HG03280 (cell line): Measurements from ENCODE around the gene NEGR1.

Source experiments
- ATAC-seq: cut with Tn5 transposase; IDR thresholded peaks from one replicate; pipeline ENCODE4 v1.9.1; 2021; ENCODE audit warnings: mild to moderate bottlenecking, moderate library complexity; ENCODE audit not compliant: unreplicated experiment

Gene NEGR1

DNA sequence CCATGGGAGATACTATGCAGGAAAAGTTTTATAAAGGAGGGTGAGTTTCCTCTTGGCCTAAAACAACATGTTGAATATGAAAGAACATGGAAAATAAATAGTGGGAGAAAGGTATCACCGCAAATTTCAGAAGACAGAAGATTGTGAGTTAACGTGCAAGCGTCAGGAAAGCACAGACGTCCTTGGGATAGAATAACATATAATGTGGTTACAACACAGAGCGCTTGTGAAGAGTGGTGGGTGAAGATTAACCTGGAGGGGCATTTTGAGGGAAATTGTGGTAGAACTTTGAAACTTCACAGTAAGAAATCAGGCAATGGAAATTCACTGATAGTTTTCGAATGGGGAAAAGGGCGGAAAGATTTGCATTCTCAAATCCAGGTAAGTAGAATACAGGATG, 47.3 kb downstream of the NEGR1 start:
- no peak for ATAC-seq

DNA sequence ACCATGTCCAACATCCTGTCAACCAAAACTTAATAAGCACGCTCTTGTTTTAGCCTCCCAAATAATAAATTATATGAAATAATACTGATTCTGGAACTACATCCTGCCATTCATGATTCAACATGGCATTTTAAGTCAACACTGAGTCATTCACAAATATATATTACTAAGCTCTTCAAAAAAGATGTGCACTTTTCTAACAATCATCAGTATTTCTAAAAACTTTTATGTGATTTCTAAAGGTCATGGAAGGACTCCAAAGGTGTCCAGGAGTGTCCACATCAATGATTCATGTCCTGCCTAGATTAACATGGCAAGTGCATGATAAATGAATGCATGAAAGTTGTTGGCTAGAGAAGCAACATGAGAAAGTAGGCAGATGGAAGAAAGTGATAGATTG, 51.6 kb downstream of the NEGR1 start:
- ATAC-seq: no peak

DNA sequence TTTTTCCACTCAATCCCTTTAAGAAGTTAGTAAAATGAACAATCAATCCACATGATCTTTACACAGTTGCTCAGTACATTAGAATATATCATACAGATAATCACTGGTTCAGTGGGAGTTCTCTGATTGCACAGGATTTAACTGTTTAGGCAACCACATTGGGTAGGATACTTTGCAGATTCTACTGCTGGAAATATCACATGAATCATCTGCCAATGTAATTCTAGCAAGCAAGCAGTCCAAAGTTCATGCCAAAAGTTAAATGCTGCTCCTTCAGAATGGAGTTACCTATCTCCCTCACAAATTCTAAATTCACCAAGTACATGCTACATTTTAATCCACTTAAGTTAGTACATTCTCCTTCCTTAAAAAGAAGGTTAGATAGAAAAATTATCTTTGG, 52.4 kb downstream of the NEGR1 start:
- no peak for ATAC-seq

DNA sequence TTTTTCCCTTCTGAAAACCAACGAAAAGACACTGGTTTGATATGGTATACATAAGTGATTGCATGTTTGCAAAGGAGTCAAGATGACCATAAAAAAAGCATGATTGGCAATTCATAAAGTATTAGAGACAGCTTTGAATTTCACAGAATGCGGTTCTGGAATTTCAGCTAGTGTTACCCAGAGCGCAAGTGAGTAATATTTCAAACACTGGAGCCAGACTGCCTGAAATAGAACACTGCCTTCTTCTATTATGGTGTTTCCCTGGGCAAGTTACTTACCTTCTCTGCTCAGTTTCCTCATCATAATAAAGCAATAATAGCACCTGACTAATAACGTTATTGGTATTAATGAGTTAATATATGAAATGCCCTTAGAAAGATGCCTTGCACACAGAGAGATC, 54.7 kb downstream of the NEGR1 start:
- no peak for ATAC-seq

DNA sequence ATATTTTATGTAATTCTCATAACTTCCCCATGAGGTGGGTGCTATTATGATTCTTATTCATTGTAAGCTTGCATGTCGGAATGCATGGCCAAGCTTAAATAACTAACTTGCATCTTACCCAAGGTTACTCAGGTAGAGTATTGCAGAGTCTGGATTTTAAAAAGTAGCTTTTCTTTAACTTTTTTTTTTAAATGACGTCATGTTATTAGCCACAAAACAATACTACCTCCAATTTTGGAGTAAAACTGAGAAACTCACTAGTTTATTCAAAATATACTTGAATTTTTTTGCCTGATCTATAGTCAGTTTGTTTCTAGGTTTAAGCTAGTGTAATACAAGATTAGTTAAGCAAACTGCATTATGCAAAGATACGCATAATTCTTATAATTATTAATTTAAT, 57.8 kb downstream of the NEGR1 start:
- ATAC-seq: no peak

DNA sequence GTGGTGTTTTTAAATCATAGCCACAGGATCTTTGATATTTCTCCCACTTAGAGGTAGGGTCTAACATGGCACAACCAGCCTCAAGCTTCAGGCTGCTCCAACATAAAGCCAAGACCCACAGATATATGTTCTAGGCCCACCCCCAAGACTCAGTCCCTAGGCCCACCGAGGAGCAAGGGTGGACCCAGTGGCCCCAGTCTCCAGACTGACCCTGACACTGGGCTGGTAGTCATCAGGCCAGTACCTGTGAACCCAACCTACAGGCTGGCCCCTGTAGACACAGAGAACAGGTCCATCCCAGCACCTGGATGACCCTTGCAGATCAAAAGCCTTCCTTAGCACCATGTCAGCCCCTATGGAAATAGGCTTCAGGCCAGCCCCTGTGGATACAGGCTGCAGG, 60.5 kb downstream of the NEGR1 start:
- no peak for ATAC-seq

DNA sequence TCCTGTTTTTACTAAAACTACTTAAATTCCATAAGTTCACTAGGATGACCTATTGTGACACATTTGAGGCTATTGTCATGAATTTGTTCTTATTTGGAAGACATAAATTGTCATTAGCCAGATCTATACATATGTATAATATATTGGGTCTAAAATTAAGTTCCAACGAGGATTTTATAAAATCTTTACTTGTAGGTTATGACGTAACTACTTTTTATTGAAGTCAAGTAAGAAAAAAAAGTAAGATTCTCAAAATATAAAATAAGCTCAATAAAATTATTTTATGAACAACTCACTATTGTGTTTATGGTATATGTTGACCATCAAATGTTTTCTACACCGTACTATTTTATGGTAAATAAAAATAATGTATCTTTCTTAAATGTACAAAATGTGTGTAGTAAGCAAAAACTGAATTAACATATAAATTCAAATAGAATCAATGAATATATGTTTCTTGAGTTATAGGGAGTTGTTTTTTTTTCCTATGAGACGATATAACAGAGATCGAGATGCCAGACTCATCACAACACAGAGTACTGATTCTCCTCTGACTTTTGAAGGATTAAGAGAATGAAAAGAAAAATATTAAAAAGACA, 64.1 kb downstream of the NEGR1 start:
- ATAC-seq: no peak

DNA sequence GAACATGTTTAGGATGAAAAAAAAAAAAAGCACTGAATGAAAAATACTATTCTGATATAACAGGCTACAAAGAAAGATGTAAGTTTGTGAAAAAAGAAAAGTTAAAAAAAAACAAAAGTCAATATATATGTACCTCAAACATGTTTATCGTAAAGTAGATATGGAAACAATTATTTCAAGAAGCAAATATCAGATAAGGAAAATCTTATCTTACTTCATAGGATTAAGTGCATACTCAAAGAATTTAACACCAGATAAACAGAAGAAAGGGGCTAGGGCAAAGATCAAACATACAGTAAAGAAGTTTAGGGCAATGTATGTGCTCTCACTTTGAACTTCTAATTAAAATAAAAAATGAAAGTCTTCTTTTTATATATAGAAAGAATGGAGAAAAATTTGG, 75.3 kb downstream of the NEGR1 start:
- ATAC-seq: no peak

DNA sequence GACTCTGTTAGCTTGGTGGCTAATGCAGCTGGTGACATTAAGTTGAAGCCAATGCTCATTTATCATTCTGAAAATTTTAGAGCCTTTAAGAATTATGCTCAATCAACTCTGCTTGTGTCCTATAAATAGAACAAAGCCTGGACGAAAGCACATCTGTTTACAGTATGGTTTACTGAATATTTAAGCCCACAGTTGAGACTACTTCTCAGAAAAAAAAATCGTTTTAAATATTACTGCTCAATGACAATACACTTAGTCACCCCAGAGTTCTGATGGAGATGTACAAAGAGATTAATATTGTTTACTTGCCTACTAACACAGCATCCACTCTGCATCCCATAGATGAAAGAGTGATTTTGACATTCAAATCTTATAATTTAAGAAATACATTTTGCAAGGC, 79.6 kb downstream of the NEGR1 start:
- ATAC-seq: no peak

DNA sequence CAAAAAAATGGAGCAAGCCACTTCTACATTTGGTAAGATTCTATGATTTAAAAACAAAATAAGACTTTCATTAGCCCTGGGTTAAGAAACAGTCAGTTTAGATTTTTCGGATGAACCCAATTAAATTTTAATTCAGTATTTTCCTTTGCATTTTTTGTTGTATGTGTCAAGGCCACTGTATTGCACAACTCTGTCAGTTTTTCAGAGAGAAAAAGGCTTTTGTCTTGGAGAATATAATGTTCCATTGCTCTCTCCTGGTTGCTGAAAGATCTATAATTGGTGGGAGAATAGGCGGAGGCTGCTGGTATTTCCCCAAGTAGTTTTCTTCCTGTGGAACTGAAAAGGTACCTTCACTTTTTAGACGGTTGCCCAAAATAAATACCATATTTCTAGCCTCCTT, 84.6 kb downstream of the NEGR1 start:
- ATAC-seq: no peak

DNA sequence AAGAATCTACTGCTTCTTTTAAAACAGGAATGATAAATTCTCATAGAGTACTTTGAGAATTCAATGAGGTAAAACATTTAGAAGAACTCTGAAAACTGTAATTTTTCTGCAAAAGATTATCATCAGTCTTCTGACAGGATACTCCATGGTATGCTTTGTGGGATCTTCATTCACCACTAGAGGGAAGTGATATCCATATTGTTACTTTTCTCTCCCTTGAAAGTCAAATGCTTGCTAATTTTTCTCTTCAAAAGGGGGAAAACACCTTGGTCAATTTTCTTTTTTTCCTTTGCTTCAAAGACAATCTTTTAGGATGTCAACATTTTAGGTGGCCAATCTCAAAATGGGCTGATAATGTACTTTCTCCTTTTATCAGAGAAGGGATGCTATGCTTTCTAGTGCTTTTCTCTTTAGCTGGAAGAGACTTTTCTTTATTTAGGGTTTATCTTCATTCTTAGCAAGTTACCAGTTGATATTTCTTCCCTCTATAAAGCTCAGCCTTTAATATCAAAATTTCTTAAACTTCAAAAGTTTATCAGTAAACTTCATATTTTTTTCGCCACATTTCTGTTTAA, 95.5 kb downstream of the NEGR1 start:
- no peak for ATAC-seq

DNA sequence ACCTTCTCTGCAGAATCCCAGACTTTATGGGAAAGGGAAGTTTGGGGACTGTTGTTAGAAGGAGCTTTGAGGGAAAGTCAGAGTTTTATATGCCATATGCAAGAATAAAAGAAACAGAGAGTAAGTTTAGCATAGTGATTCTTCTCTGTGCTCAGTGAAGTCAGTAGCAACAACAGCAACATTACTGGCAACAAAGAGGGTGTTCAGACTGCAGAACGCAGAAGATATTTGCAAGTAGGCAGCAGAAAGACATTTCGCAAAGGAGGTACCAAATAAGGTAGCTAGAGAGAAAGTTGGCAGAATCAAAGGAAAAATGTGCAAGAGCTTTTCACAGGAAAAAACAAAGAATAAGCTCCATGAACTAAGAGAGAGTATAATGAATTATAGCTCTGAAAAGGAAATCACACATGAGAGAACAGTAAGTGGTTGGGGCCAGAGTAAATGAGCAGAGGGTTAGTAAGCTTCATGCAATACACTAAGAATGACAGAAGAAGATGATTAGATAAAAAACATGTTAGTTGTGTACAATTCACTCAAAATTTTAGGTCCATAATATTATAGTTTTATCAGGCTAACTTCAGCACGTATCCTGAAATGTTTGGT, 98.1 kb downstream of the NEGR1 start:
- no peak for ATAC-seq

DNA sequence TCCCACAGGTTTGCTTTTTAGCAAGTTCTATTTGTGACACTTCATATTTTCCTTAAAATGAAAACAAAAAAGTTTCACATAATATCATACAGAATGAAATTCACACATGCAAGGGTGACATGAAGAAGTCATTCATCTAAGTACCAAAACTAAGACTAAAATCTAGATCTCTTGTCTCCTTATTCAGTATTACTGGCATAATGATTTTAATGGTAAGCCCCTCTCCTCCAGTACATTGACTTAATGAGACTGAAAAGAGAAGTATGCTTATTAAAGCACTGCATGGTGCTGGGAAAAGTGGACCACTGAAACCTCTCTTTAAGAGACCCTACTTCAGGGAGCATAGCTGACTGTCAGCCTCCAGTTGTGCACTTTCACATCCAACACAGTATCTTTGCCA, 99.5 kb downstream of the NEGR1 start:
- ATAC-seq: no peak

DNA sequence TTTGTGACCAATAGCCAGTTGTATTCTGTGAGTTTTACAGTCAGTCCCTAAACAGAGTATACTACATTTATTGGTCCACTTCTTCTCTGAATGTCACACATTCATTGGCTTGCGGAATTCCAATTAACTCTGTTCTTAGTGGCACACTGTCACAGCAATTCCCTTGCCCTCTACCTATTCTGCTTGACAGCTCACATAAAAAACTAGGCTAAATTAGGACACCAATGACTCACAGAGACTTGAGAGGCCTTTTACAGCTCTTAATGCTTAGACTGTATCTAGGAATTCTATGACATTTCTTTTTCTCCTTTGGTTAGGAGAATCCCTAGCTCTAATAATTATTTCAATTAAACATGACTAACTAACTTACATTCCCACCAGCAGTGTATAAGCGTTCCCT, 104.1 kb downstream of the NEGR1 start:
- ATAC-seq: no peak

DNA sequence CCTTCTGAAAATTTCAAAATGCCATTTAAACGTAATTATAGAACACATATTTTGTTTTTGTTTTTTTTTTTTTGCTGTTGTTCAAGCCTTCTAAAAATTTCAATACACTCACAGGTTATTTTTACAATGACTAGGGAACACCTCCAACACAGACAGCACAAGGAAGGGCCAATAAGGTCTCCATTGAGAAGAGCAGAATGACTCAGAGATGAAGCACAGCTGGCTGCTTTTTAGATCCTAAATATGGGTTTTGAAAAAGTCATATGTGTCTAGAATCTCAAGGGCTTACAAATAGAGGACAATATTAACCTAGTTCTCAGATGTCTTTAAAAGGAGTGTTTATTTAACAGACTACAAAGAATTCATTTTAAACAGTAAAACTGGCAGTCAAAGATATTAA, 104.6 kb downstream of the NEGR1 start:
- no peak for ATAC-seq

DNA sequence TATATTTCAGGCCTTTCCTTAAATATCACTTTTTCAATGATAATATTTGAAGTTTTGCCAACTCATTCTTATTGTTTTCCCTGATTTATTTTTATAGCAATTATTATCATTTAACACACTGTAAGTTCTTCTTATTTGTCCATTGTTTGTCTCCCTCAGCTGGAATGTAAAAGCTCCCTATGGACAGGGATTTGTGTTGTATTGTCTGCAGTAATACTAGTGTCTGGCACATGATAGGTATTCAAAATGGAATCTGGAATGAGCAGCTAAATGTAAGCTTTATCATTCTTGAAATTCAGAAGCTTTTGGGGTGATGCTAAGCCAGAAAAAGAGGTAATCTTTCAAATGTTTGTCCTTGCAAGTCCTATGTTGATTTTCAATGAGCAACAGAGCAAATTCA, 112.1 kb downstream of the NEGR1 start:
- no peak for ATAC-seq

DNA sequence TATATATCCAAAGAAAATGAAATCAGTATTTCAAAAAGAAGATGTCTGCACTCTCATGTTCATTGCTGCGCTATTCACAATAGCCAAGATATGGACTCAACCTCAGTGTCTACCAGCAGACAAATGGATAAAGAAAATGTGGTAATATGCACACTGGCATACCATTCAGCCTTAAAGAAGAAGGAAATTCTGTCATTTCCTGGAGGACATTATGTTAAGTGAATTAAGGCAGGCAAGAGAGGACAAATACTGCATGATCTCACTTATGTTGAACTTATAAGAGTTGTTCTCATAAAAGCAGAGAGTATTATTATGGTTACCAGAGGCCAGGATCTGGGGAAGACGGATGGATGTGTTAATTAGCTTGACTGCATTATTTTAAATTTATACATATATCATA, 115.9 kb downstream of the NEGR1 start:
- no peak for ATAC-seq

DNA sequence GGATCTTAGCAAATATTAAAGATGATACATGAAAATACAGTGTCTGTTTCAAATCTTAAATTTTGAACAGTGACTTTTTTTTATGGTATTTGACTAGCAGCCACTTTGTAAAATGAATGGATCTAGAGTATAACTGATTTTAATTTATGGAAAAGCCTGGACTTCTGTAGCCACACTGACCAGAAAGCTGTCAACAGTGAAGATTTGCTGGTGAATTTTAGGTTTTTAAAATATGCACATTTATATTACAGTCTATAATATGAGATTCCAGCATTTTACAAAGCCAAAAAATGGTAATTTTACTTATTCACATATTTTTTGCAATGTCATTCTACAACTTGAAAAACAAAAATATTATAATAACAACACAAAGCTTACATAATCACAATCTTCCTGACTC, 131.8 kb downstream of the NEGR1 start:
- no peak for ATAC-seq

DNA sequence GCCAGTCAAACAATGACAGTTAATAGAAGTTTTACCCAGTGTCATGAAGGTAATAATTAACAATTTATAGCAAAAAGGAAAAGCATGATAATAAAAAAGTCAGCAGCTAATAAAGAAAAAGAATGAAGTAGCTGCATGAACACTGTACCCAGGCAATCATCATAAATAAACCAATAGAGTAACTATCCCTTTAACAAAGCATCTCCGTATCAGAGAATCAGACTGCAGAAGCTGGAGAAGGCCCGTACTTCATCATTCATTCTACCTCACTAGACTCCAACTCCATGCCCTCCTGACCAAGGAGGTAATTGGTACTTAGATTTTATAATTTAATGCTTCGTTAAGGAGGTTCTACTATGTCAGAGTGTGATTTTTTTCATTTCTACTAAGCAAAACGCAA, 140.5 kb downstream of the NEGR1 start:
- ATAC-seq: no peak

DNA sequence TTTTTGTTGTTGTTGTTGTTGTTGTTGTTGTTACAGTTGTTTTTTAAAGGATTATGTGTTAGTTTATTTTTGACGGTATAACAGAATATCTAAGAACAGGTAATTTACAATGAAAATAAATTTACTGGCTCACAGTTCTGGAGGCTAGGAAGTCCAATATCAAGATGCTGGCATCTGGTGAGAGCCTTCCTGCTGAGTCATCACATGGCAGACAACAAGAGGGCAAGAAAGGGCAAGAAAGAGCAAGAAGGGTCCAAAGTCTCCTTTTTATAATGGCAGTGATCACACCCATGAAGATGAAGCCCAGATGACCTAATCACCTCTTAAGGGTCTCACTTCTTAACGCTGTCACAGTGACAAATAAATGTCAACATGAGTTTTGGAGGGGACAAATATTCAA, 142.1 kb downstream of the NEGR1 start:
- ATAC-seq: no peak

DNA sequence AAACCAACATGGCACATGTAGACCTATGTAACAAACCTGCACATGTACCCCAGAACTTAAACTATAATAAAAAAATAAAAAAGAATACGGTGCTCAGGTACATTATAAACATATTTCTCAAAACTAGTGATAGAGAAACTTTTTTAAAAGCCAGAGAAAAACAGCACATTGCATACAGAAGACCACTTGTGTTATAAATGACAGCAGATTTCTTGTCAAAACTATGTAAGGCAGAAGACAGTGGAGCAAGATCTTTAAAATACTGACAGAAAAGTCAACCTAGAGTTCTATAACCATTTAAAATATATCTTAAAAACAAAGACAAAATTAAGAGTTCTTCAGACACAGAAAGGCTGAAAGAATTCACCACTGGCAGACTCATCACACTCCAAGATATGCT, 144.7 kb downstream of the NEGR1 start:
- no peak for ATAC-seq

DNA sequence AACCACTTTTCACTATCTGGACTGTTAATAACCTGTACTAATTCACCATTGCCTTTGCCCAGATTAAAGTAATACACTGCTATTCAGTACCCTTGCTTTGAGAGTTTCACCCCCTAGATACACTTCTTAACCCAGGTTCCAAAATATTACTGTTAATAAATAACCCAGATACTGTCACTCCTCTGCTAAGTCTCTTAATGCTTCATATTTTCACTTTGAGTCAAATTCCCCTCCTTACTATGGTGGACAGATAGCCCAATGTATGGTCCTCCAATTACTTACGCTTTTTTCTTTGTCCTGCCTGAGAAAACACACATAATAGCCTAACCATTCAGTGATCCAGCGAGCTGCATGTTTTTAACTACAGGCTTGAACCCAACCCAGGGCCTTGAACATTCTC, 152.5 kb downstream of the NEGR1 start:
- no peak for ATAC-seq
